HUES48 (cell line): ENCODE measurements around the gene MED12.

Experiments
- H3K27ac ChIP-seq: one replicate; pipeline ENCODE4 v1.7.0; 2013; ENCODE audit warnings: low read depth, low read length, inconsistent platforms
- H3K27me3 ChIP-seq: 2 replicates; pipeline ENCODE4 v1.6.1; 2013; ENCODE audit warnings: mild to moderate bottlenecking, low read length; ENCODE audit not compliant: control insufficient read depth, insufficient read depth
- H3K36me3 ChIP-seq: 2 replicates; pipeline ENCODE4 v1.6.1; 2013; ENCODE audit warnings: low read length; ENCODE audit not compliant: control insufficient read depth, insufficient read depth
- H3K4me1 ChIP-seq: 2 replicates; pipeline ENCODE4 v1.6.1; 2013; ENCODE audit warnings: mild to moderate bottlenecking, low read length; ENCODE audit not compliant: control insufficient read depth, insufficient read depth
- H3K4me3 ChIP-seq: 2 replicates; pipeline ENCODE4 v1.5.1; 2013; ENCODE audit warnings: mild to moderate bottlenecking, low read depth, low read length
- H3K9ac ChIP-seq: 2 replicates; pipeline ENCODE4 v1.6.1; 2013; ENCODE audit warnings: mild to moderate bottlenecking, low read depth, low read length, moderate library complexity
- H3K9me3 ChIP-seq: 2 replicates; pipeline ENCODE4 v1.6.1; 2013; ENCODE audit warnings: low read length; ENCODE audit not compliant: control insufficient read depth, insufficient read depth

Gene MED12

GRCh38 chrX:71143508-71143907 is 25.1 kb downstream of the MED12 start:
- H3K9ac ChIP-seq = no peak overlapping the region
- H3K4me1 ChIP-seq = peaks cover 9% of the 10 kb centered on the region; the same call in 1 of the 2 replicates
- H3K27ac ChIP-seq = no peak overlapping the region
- H3K9me3 ChIP-seq = peaks cover 29% of the 10 kb centered on the region; the same call in 1 of the 2 replicates
- H3K27me3 ChIP-seq = no peaks in the 10 kb centered on the region
- no peak overlapping the region for H3K4me3 ChIP-seq
- peaks cover 18% of the 10 kb centered on the region for H3K36me3 ChIP-seq

GRCh38 chrX:71144651-71145050 is 26.3 kb downstream of the MED12 start, which contains the start of gene NLGN3:
TSS of gene NLGN3 (plus strand) at chrX:71144841. CDS start at chrX:71147750, 2,909 bp downstream.
- Histone ChIP-seq H3K9me3 (peaks cover 31% of the 10 kb centered on the region; the same call in 1 of the 2 replicates), H3K9ac (no peak within 1 kb of the TSS), H3K4me3 (peak within 1 kb of the TSS; percentile 71), H3K4me1 (peaks cover 9% of the 10 kb centered on the region; the same call in 1 of the 2 replicates), H3K27ac (no peak within 1 kb of the TSS), H3K36me3 (0 out of 2 replicates have a peak, but pooled peaks cover 9% of the 10 kb centered on the region), H3K27me3 (no peaks in the 10 kb centered on the region)

- Histone ChIP-seq H3K9ac (no peak overlapping the region), H3K36me3 (no peaks in the 10 kb centered on the region), H3K4me1 (peaks cover 9% of the 10 kb centered on the region; the same call in 1 of the 2 replicates), H3K9me3 (peaks cover 24% of the 10 kb centered on the region; the same call in 1 of the 2 replicates), H3K27me3 (no peaks in the 10 kb centered on the region), H3K27ac (no peak overlapping the region), H3K4me3 (no peak overlapping the region)
Observed at GRCh38 chrX:71147496-71148277, 29.3 kb downstream of the MED12 start.

GRCh38 chrX:71148278-71148663 is 29.9 kb downstream of the MED12 start:
- Histone ChIP-seq H3K27me3 (no peaks in the 10 kb centered on the region), H3K27ac (no peak overlapping the region), H3K36me3 (no peaks in the 10 kb centered on the region), H3K9ac (no peak overlapping the region), H3K4me3 (no peak overlapping the region), H3K4me1 (peaks cover 9% of the 10 kb centered on the region; the same call in 1 of the 2 replicates), H3K9me3 (peaks cover 24% of the 10 kb centered on the region; the same call in 1 of the 2 replicates)

- H3K4me1 ChIP-seq = peaks cover 3% of the 10 kb centered on the region; the same call in 1 of the 2 replicates
- no peak overlapping the region for H3K4me3 ChIP-seq
- H3K9me3 ChIP-seq = peaks cover 34% of the 10 kb centered on the region
- no peaks in the 10 kb centered on the region for H3K27me3 ChIP-seq
- no peak overlapping the region for H3K9ac ChIP-seq
- peaks cover 5% of the 10 kb centered on the region; the same call in 1 of the 2 replicates for H3K36me3 ChIP-seq
- no peak overlapping the region for H3K27ac ChIP-seq
Observed at GRCh38 chrX:71151366-71151765, 33.0 kb downstream of the MED12 start.

- peaks cover 30% of the 10 kb centered on the region for H3K9me3 ChIP-seq
- no peak overlapping the region for H3K4me3 ChIP-seq
- no peaks in the 10 kb centered on the region for H3K27me3 ChIP-seq
- peaks cover 6% of the 10 kb centered on the region; the same call in 1 of the 2 replicates for H3K36me3 ChIP-seq
- H3K4me1 ChIP-seq = no peaks in the 10 kb centered on the region
- no peak overlapping the region for H3K27ac ChIP-seq
- no peak overlapping the region for H3K9ac ChIP-seq
Observed at GRCh38 chrX:71154196-71154595, 35.8 kb downstream of the MED12 start.

- peaks cover 6% of the 10 kb centered on the region; the same call in 1 of the 2 replicates for H3K36me3 ChIP-seq
- no peak overlapping the region for H3K9ac ChIP-seq
- H3K9me3 ChIP-seq = peaks cover 26% of the 10 kb centered on the region
- no peaks in the 10 kb centered on the region for H3K4me1 ChIP-seq
- no peaks in the 10 kb centered on the region for H3K27me3 ChIP-seq
- no peak overlapping the region for H3K4me3 ChIP-seq
- no peak overlapping the region for H3K27ac ChIP-seq
Observed at GRCh38 chrX:71154641-71155040, 36.2 kb downstream of the MED12 start.

- Histone ChIP-seq H3K27ac (no peak overlapping the region), H3K9me3 (peaks cover 26% of the 10 kb centered on the region), H3K36me3 (peaks cover 6% of the 10 kb centered on the region; the same call in 1 of the 2 replicates), H3K4me3 (no peak overlapping the region), H3K27me3 (no peaks in the 10 kb centered on the region), H3K9ac (no peak overlapping the region), H3K4me1 (no peaks in the 10 kb centered on the region)
Observed at GRCh38 chrX:71158603-71159002, 40.2 kb downstream of the MED12 start.

- peaks cover 6% of the 10 kb centered on the region; the same call in 1 of the 2 replicates for H3K36me3 ChIP-seq
- H3K27me3 ChIP-seq = no peaks in the 10 kb centered on the region
- H3K9me3 ChIP-seq = peaks cover 33% of the 10 kb centered on the region
- no peaks in the 10 kb centered on the region for H3K4me1 ChIP-seq
- no peak overlapping the region for H3K9ac ChIP-seq
- H3K4me3 ChIP-seq = no peak overlapping the region
- H3K27ac ChIP-seq = no peak overlapping the region
Observed at GRCh38 chrX:71159335-71159734, 40.9 kb downstream of the MED12 start.

- Histone ChIP-seq H3K9ac (no peak overlapping the region), H3K36me3 (peaks cover 6% of the 10 kb centered on the region; the same call in 1 of the 2 replicates), H3K27ac (no peak overlapping the region), H3K4me1 (no peaks in the 10 kb centered on the region), H3K9me3 (peaks cover 31% of the 10 kb centered on the region), H3K27me3 (no peaks in the 10 kb centered on the region), H3K4me3 (no peak overlapping the region)
Observed at GRCh38 chrX:71160475-71160874, 42.1 kb downstream of the MED12 start.

GRCh38 chrX:71162981-71163380 is 44.6 kb downstream of the MED12 start:
- no peaks in the 10 kb centered on the region for H3K36me3 ChIP-seq
- H3K27me3 ChIP-seq = no peaks in the 10 kb centered on the region
- H3K9ac ChIP-seq = no peak overlapping the region
- no peak overlapping the region for H3K27ac ChIP-seq
- no peak overlapping the region for H3K4me3 ChIP-seq
- peaks cover 31% of the 10 kb centered on the region; the same call in 1 of the 2 replicates for H3K9me3 ChIP-seq
- H3K4me1 ChIP-seq = no peaks in the 10 kb centered on the region
